ENCODE measurements around the gene PGK1. TPM values are rescaled to one million over a fixed set of nuclear protein-coding genes. Genes with fewer than 3 reads are reported as not detected.

Gene PGK1
- total and polyA plus RNA-seq, 9 of the 15 experiments (the other 6 are each of a cell fraction or from before 2014, with no cell fraction given), result 199 to 1,378 (median 378) TPM

GRCh38 chrX:78104447-78105176 is 564 bp downstream of the PGK1 start (continued):
- peak; percentile 81 for TF ChIP-seq ESRRA (IDR thresholded peaks at IDR 0.05; ENCODE audit: borderline replicate concordance, low read depth)
- 0 out of 2 replicates have a peak, but pooled peaks have one; percentile 12 for TF ChIP-seq POLR2AphosphoS5 (IDR thresholded peaks at IDR 0.05; ENCODE audit: control insufficient read depth, insufficient read depth, low read depth, low read length)
- no peak for TF ChIP-seq ZNF133 (CRISPR knock-in tag; IDR thresholded peaks at IDR 0.05)
- TF ChIP-seq STAT5A (IDR thresholded peaks at IDR 0.05; ENCODE audit: borderline replicate concordance, low read length), result no peak
- TF ChIP-seq MIER1 (IDR thresholded peaks at IDR 0.05; ENCODE audit: low read depth), result 0 out of 2 replicates have a peak, but pooled peaks have one; percentile 28
- TF ChIP-seq ATF7 (IDR thresholded peaks at IDR 0.05), result no peak
- TF ChIP-seq ZNF212 (CRISPR knock-in tag; IDR thresholded peaks at IDR 0.05), result no peak
- peak; percentile 42; the same call in 1 of the 2 replicates for TF ChIP-seq CREM (IDR thresholded peaks at IDR 0.05; ENCODE audit: low read depth)

DNA sequence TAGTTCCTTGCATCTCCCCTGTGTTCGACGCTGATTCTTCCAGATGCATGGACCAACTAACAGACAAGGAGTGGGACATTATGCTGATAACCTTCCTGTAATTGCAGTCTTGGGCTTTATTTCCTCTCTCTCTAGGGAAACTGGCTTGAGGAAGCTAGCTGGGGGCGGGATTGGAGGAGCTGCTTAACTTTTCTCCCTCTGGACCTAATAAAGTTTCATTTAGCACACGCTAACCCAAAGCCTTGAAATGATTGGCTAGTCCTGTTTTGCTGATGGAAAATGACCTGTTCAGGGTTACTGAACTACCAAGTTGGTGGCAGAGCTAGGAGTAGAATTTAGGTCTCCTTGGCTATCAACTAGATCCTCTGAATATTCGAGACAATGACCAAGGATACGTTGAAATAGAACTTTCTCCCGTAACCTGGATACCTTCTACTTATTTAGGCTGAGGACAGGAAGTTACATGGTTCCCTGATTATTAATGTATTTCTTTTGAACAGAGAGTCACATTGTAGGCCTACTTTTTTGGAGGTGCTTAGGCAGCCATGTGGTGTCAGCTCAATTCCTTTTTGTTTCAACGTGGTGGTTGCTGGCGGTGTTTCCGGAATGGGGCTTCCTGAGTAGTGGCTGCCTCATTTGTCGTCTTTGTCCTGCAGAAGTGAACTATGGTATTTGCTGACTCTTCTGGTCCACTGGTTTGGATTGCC is 2.0 kb downstream of the PGK1 start:
- peak overlapping the region; percentile 87 for H3K4me3 ChIP-seq
- ATAC-seq (no peak), FAIRE-seq (no peak), DNase-seq (ENCODE audit: extremely low read depth in 1 of 4, low spot score in 3 of 4) (no peak)
- peak overlapping the region; percentile 83 to 90; a peak in 3 of 4 replicates for H3K9ac ChIP-seq (ENCODE audit: insufficient read depth in 1 of 2, low read depth in 2 of 2, low read length in 2 of 2)
- BruUV-seq (replicated peaks), result no TSS peak
- no peaks in the 10 kb centered on the region for H3K9me3 ChIP-seq (replicated peaks; ENCODE audit: control insufficient read depth, insufficient read depth, low read depth, low read length)
- peak overlapping the region; percentile 82; the same call in 2 of the 3 replicates for H3K27ac ChIP-seq (ENCODE audit: extremely low read depth, low read depth, low read length)
- WGBS (ENCODE audit: insufficient coverage, low coverage, missing lambda C conversion rate), result 53% methylated on average over 11 of the region's 11 CpGs
- H3K27me3 ChIP-seq (ENCODE audit: control insufficient read depth in 2 of 2, insufficient read depth in 2 of 2, low read length in 2 of 2), result no peaks in the 10 kb centered on the region
- peak overlapping the region; percentile 91 for H3K4me2 ChIP-seq (ENCODE audit: insufficient read depth, low read length)
- H3K36me3 ChIP-seq (ENCODE audit: control insufficient read depth, insufficient read depth, low read length), result peaks cover 61% of the 10 kb centered on the region
- ChIA-PET CTCF (ENCODE audit: low intra/inter-chr PET ratio) (no interaction called here), POLR2A (interaction anchor here (0.9 to 1.2 kb wide), 2 partner anchors 19 to 33 kb away, joined by 4 to 5 read pairs; partner anchors contain the start of gene TAF9B)
- peaks cover 4% of the 10 kb centered on the region for H3K9me1 ChIP-seq (ENCODE audit: control insufficient read depth, insufficient read depth, low read length)
- peaks cover 5 to 8% of the 10 kb centered on the region in 2 experiments; a peak in 4 of 5 replicates for H3K4me1 ChIP-seq (replicated peaks in 1 of 2; ENCODE audit: control insufficient read depth in 2 of 2, insufficient read depth in 2 of 2, low read length in 2 of 2)
- H4K20me1 ChIP-seq (replicated peaks; ENCODE audit: control insufficient read depth, insufficient read depth, low read length), result peaks cover 51% of the 10 kb centered on the region
- peaks cover 71% of the 10 kb centered on the region for H3K79me2 ChIP-seq (ENCODE audit: control insufficient read depth, insufficient read depth, low read length)
- in situ Hi-C loops (cut with MboI) (no loop called here), intact Hi-C loops (cut with micrococcal nuclease) (loop anchor here (2.0 kb wide), 1 partner anchor 33 kb away; the partner anchor contains the start of gene TAF9B)
- no peak overlapping the region for H2AFZ ChIP-seq (ENCODE audit: low read depth, low read length)
- TF ChIP-seq, protein P1, sequence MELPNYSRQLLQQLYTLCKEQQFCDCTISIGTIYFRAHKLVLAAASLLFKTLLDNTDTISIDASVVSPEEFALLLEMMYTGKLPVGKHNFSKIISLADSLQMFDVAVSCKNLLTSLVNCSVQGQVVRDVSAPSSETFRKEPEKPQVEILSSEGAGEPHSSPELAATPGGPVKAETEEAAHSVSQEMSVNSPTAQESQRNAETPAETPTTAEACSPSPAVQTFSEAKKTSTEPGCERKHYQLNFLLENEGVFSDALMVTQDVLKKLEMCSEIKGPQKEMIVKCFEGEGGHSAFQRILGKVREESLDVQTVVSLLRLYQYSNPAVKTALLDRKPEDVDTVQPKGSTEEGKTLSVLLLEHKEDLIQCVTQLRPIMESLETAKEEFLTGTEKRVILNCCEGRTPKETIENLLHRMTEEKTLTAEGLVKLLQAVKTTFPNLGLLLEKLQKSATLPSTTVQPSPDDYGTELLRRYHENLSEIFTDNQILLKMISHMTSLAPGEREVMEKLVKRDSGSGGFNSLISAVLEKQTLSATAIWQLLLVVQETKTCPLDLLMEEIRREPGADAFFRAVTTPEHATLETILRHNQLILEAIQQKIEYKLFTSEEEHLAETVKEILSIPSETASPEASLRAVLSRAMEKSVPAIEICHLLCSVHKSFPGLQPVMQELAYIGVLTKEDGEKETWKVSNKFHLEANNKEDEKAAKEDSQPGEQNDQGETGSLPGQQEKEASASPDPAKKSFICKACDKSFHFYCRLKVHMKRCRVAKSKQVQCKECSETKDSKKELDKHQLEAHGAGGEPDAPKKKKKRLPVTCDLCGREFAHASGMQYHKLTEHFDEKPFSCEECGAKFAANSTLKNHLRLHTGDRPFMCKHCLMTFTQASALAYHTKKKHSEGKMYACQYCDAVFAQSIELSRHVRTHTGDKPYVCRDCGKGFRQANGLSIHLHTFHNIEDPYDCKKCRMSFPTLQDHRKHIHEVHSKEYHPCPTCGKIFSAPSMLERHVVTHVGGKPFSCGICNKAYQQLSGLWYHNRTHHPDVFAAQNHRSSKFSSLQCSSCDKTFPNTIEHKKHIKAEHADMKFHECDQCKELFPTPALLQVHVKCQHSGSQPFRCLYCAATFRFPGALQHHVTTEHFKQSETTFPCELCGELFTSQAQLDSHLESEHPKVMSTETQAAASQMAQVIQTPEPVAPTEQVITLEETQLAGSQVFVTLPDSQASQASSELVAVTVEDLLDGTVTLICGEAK (IDR thresholded peaks at IDR 0.05), result peak; percentile 64; the same call in 1 of the 2 replicates
- TF ChIP-seq, protein P1 (CRISPR knock-in tag; IDR thresholded peaks at IDR 0.05), result no peak
- TF ChIP-seq BRF1 (IDR thresholded peaks at IDR 0.05; ENCODE audit: borderline replicate concordance, extremely low read depth, insufficient read length), result no peak

Measured in K562 (cell line).